HepG2 (cell line): ENCODE data around the gene LRRC3. TPM values are rescaled to one million over a fixed set of nuclear protein-coding genes. Genes with fewer than 3 reads are reported as not detected.

Experiments used
- CBX5 ChIP-seq: sonication (generic); formaldehyde crosslinking; IDR thresholded peaks from 2 replicates; pipeline ENCODE4 v1.4.0; 2020; ENCODE audit warnings: missing genetic modification reagents, borderline replicate concordance
- FOSL1 ChIP-seq: sonication (generic); formaldehyde crosslinking; IDR thresholded peaks from 2 replicates; pipeline ENCODE4 v1.9.0; 2021; ENCODE audit warnings: missing genetic modification reagents, borderline replicate concordance
- HMG20A ChIP-seq: IDR thresholded peaks from 2 replicates; pipeline ENCODE4 v1.6.1; 2016; ENCODE audit warnings: borderline replicate concordance
- KDM4B ChIP-seq: sonication (generic); formaldehyde crosslinking; IDR thresholded peaks from 2 replicates; pipeline ENCODE4 v1.4.0; 2020; ENCODE audit warnings: missing genetic modification reagents
- RARA ChIP-seq: IDR thresholded peaks from 2 replicates; pipeline ENCODE4 v1.6.1; 2016; ENCODE audit warnings: missing genetic modification reagents, missing compliant biosample characterization
- ZBTB38 ChIP-seq: sonication (generic); formaldehyde crosslinking; IDR thresholded peaks from 2 replicates; pipeline ENCODE4 v1.5.1; 2020; ENCODE audit warnings: mild to moderate bottlenecking, missing genetic modification reagents
- ZNF546 ChIP-seq: sonication (generic); formaldehyde crosslinking; conservative IDR thresholded peaks from 2 replicates; pipeline ENCODE4 v1.8.1; 2023; ENCODE audit warnings: mild to moderate bottlenecking, missing genetic modification reagents
- polyA plus RNA-seq, 8 experiments: library from polyadenylated mRNA; depleted of rRNA in 3 of 8; stranded (reverse) in 7 of 8; unstranded in 1 of 8; fragments of >200 nt; fragmentation: Illumina TruSeq in 4 of 8; extraction: Trizol in 4 of 8; gene quantifications; 2 replicates each; pipeline versions ENCODE4 v1.2.1 to v1.2.3, GENCODE V29; 2011 to 2016; ENCODE audit warnings: low read depth in 4 of 8, missing spikeins in 1 of 8, mixed read lengths in 1 of 8; ENCODE audit not compliant: insufficient read depth in 1 of 8
- total RNA-seq, 5 experiments: library from RNA; depleted of rRNA; stranded (reverse); fragments of >200 nt; fragmentation: Illumina TruSeq; extraction: Trizol; gene quantifications; 2 replicates each; pipeline ENCODE4 v1.2.3, GENCODE V29; 2016; ENCODE audit warnings: low read depth in 1 of 5
- TF ChIP-seq, protein P1 (sequence below): sonication (generic); formaldehyde crosslinking; IDR thresholded peaks from 2 replicates; pipeline ENCODE4 v1.9.0; 2022; ENCODE audit warnings: missing genetic modification reagents, mild to moderate bottlenecking, borderline replicate concordance
- TF ChIP-seq, protein P2 (sequence below): sonication (generic); formaldehyde crosslinking; IDR thresholded peaks from 2 replicates; pipeline ENCODE4 v1.4.0; 2020; ENCODE audit warnings: missing genetic modification reagents, borderline replicate concordance
- TF ChIP-seq, protein P3 (sequence below): IDR thresholded peaks from 2 replicates; pipeline ENCODE4 v1.6.1; 2016; ENCODE audit warnings: missing compliant biosample characterization, missing genetic modification reagents, borderline replicate concordance

Gene LRRC3
- total and polyA plus RNA-seq, 2 of the 13 experiments (the other 11 are each of a cell fraction or from before 2014, with no cell fraction given): 4.8 to 16.5 TPM

DNA sequence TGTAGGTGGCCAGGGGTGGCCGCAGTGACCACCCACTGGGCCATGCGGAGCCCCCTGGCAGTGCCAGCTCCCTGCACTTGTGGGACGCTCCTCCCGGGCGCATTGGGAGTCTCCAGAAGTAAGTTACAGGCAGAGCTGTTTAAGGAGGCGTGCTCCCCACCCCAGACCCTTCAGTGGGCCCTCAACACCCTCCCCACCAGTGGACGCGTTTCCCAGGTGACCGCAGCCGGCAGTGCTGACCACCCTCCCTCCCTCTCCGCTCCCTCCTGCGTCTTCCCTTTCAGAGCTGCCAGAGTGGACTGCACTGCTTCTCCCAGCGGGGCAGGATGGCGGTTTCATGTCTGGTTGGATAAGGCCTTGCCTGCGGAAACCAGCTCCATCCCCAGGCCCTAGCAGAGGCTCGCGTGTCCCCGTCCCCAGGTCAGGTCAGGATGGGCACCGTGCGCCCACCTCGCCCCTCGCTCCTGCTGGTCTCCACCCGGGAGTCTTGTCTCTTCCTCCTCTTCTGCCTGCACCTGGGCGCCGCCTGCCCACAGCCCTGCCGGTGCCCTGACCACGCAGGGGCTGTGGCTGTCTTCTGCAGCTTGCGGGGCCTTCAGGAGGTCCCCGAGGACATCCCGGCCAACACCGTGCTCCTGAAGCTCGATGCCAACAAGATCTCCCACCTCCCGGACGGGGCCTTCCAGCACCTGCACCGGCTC, 1.1 kb downstream of the LRRC3 start (continued):
- TF ChIP-seq, protein P1, sequence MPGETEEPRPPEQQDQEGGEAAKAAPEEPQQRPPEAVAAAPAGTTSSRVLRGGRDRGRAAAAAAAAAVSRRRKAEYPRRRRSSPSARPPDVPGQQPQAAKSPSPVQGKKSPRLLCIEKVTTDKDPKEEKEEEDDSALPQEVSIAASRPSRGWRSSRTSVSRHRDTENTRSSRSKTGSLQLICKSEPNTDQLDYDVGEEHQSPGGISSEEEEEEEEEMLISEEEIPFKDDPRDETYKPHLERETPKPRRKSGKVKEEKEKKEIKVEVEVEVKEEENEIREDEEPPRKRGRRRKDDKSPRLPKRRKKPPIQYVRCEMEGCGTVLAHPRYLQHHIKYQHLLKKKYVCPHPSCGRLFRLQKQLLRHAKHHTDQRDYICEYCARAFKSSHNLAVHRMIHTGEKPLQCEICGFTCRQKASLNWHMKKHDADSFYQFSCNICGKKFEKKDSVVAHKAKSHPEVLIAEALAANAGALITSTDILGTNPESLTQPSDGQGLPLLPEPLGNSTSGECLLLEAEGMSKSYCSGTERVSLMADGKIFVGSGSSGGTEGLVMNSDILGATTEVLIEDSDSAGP (CRISPR knock-in tag): 0 out of 2 replicates have a peak, but pooled peaks have one; percentile 26
- TF ChIP-seq ZNF546 (CRISPR knock-in tag) (0 out of 2 replicates have a peak, but pooled peaks have one; percentile 4), RARA (CRISPR knock-in tag) (no peak), KDM4B (no peak), HMG20A (no peak), ZBTB38 (CRISPR knock-in tag) (peak; percentile 97), CBX5 (no peak), FOSL1 (CRISPR knock-in tag) (no peak)
- TF ChIP-seq, protein P2, sequence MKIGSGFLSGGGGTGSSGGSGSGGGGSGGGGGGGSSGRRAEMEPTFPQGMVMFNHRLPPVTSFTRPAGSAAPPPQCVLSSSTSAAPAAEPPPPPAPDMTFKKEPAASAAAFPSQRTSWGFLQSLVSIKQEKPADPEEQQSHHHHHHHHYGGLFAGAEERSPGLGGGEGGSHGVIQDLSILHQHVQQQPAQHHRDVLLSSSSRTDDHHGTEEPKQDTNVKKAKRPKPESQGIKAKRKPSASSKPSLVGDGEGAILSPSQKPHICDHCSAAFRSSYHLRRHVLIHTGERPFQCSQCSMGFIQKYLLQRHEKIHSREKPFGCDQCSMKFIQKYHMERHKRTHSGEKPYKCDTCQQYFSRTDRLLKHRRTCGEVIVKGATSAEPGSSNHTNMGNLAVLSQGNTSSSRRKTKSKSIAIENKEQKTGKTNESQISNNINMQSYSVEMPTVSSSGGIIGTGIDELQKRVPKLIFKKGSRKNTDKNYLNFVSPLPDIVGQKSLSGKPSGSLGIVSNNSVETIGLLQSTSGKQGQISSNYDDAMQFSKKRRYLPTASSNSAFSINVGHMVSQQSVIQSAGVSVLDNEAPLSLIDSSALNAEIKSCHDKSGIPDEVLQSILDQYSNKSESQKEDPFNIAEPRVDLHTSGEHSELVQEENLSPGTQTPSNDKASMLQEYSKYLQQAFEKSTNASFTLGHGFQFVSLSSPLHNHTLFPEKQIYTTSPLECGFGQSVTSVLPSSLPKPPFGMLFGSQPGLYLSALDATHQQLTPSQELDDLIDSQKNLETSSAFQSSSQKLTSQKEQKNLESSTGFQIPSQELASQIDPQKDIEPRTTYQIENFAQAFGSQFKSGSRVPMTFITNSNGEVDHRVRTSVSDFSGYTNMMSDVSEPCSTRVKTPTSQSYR (CRISPR knock-in tag): no peak
- TF ChIP-seq, protein P3, sequence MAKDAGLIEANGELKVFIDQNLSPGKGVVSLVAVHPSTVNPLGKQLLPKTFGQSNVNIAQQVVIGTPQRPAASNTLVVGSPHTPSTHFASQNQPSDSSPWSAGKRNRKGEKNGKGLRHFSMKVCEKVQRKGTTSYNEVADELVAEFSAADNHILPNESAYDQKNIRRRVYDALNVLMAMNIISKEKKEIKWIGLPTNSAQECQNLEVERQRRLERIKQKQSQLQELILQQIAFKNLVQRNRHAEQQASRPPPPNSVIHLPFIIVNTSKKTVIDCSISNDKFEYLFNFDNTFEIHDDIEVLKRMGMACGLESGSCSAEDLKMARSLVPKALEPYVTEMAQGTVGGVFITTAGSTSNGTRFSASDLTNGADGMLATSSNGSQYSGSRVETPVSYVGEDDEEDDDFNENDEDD (CRISPR knock-in tag): no peak
- TF ChIP-seq, all 625 proteins: peak for 20
